ENCODE data around the gene ZPBP2. TPM values are rescaled to one million over a fixed set of nuclear protein-coding genes. Genes with fewer than 3 reads are reported as not detected.

ZPBP2 gene
- polyA plus RNA-seq, 1 donor (not counting 4 experiments of a cell fraction or from before 2014, with no cell fraction given), result not detected

- no peak overlapping the region for H2AFZ ChIP-seq (ENCODE audit: control insufficient read depth, low read length)
- TF ChIP-seq EZH2 (IDR thresholded peaks at IDR 0.05; ENCODE audit: low read length) (no peak), CTCF (optimal IDR thresholded peaks at IDR 0.05 in 1 of 3, IDR thresholded peaks at IDR 0.05 in 1 of 3, conservative IDR thresholded peaks at IDR 0.05 in 1 of 3; ENCODE audit: extremely low read depth in 1 of 3, insufficient read depth in 2 of 3, low read length in 3 of 3) (no peak)
- no peaks in the 10 kb centered on the region for H3K79me2 ChIP-seq (ENCODE audit: control insufficient read depth, insufficient read depth, low read length)
- no peak overlapping the region for H3K27ac ChIP-seq (ENCODE audit: control insufficient read depth, insufficient read depth, low read length)
- DNase-seq (ENCODE audit: low read depth, low spot score) (no peak), FAIRE-seq (no peak)
- no peak overlapping the region for H3K4me3 ChIP-seq (ENCODE audit: control insufficient read depth in 2 of 3, extremely low read depth in 1 of 3, insufficient read depth in 2 of 3, low read depth in 1 of 3, low read length in 3 of 3)
- peaks cover 0 to 15% of the 10 kb centered on the region in 2 experiments for H3K36me3 ChIP-seq (ENCODE audit: control insufficient read depth in 2 of 2, extremely low read depth in 1 of 2, insufficient read depth in 2 of 2, low read length in 2 of 2)
- H3K4me2 ChIP-seq (ENCODE audit: control insufficient read depth, extremely low read depth, insufficient read depth, low read depth, low read length), result no peak overlapping the region
- no peaks in the 10 kb centered on the region for H4K20me1 ChIP-seq (ENCODE audit: control insufficient read depth, extremely low read depth, insufficient read depth, low read length)
- no peaks in the 10 kb centered on the region for H3K9me1 ChIP-seq (ENCODE audit: control insufficient read depth, extremely low read depth, insufficient read depth, low read length)
- H3K9ac ChIP-seq (ENCODE audit: control insufficient read depth, extremely low read depth, insufficient read depth, low read length), result no peak overlapping the region
- H3K4me1 ChIP-seq (ENCODE audit: control insufficient read depth, extremely low read depth, insufficient read depth, low read length), result no peaks in the 10 kb centered on the region
- dilution Hi-C loops (cut with MboI; ENCODE audit: extremely low pct_ligation_motif_present, low sequenced_read_pairs), result no loop called here
- H3K9me3 ChIP-seq (ENCODE audit: control insufficient read depth, low read depth, low read length), result no peaks in the 10 kb centered on the region
- H3K27me3 ChIP-seq (ENCODE audit: control insufficient read depth, extremely low read depth, insufficient read depth, low read length), result no peaks in the 10 kb centered on the region
Observed at GRCh38 chr17:39908789-39909352, 40.9 kb downstream of the ZPBP2 start.

GRCh38 chr17:39913989-39914388 is 46.0 kb downstream of the ZPBP2 start:
- Histone ChIP-seq H3K27me3 (ENCODE audit: control insufficient read depth, extremely low read depth, insufficient read depth, low read length) (no peaks in the 10 kb centered on the region), H4K20me1 (ENCODE audit: control insufficient read depth, extremely low read depth, insufficient read depth, low read length) (no peaks in the 10 kb centered on the region), H3K9me3 (ENCODE audit: control insufficient read depth, low read depth, low read length) (no peaks in the 10 kb centered on the region), H3K4me2 (ENCODE audit: control insufficient read depth, extremely low read depth, insufficient read depth, low read depth, low read length) (no peak overlapping the region), H3K9me1 (ENCODE audit: control insufficient read depth, extremely low read depth, insufficient read depth, low read length) (no peaks in the 10 kb centered on the region), H3K4me1 (ENCODE audit: control insufficient read depth, extremely low read depth, insufficient read depth, low read length) (no peaks in the 10 kb centered on the region), H3K79me2 (ENCODE audit: control insufficient read depth, insufficient read depth, low read length) (no peaks in the 10 kb centered on the region), H2AFZ (ENCODE audit: control insufficient read depth, low read length) (no peak overlapping the region), H3K36me3 (ENCODE audit: control insufficient read depth in 2 of 2, extremely low read depth in 1 of 2, insufficient read depth in 2 of 2, low read length in 2 of 2) (peaks cover 0 to 15% of the 10 kb centered on the region in 2 experiments), H3K4me3 (ENCODE audit: control insufficient read depth in 2 of 3, extremely low read depth in 1 of 3, insufficient read depth in 2 of 3, low read depth in 1 of 3, low read length in 3 of 3) (no peak overlapping the region), H3K9ac (ENCODE audit: control insufficient read depth, extremely low read depth, insufficient read depth, low read length) (no peak overlapping the region), H3K27ac (ENCODE audit: control insufficient read depth, insufficient read depth, low read length) (no peak overlapping the region)
- dilution Hi-C loops (cut with MboI; ENCODE audit: extremely low pct_ligation_motif_present, low sequenced_read_pairs), result no loop called here
- FAIRE-seq, result no peak
- no peak for DNase-seq (ENCODE audit: low read depth, low spot score)
- TF ChIP-seq EZH2 (IDR thresholded peaks at IDR 0.05; ENCODE audit: low read length), result no peak
- no peak for TF ChIP-seq CTCF (optimal IDR thresholded peaks at IDR 0.05 in 1 of 3, IDR thresholded peaks at IDR 0.05 in 1 of 3, conservative IDR thresholded peaks at IDR 0.05 in 1 of 3; ENCODE audit: extremely low read depth in 1 of 3, insufficient read depth in 2 of 3, low read length in 3 of 3)

All from keratinocyte (primary cell).